GM18498 (cell line): ENCODE results near the gene CGA.
"Not testable (repeated sequence)": the region's sequence is repeated elsewhere in the genome, so short reads cannot be mapped to it uniquely, and the experiment has no call there.

ENCODE experiments used
- ATAC-seq: cut with Tn5 transposase; IDR thresholded peaks from one replicate; pipeline ENCODE4 v1.9.1; 2021; ENCODE audit warnings: mild to moderate bottlenecking, moderate library complexity; ENCODE audit not compliant: unreplicated experiment

CGA gene

DNA sequence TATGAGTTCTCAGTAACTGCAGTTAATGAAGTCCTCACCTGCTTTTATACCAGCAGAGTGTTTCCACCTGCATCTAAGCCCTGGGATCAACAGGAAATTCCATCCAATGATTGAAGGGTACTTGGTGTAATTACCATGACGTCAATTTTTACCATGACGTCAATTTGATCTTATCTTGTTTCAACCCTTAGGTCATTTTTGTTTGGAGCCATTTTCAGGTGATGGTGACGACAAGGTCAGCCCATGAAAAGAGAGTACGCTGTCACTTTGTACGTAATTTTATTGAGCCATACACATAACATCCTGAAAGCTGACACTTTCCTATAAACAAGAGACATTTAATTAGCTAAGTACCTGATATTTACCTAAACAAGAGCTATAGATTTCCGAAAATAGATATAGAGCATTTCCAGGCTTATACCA lies at the start of gene CGA:
CGA (minus strand) TSS at position 20 of the 423 bp plus-strand sequence. CDS start 6,906 bp downstream, outside the sequence.
- no peak for ATAC-seq

DNA sequence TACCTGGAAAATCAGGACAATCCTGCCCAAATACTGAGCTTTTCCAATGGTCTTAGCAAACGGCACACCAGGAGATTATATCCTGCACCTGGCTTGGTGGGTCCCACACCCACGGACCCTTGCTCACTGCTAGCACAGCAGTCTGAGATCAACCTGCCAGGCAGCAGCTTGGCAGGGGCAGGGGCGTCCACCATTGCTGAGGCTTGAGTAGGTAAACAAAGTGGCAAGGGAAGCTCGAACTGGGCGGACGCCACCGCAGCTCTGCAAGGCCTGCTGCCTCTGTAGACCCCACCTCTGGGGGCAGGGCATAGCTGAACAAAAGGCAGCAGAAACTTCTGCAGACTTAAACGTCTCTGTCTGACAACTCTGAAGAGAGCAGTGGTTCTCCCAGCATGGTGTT lies 45.0 kb upstream of the CGA start:
- not testable (repeated sequence) for ATAC-seq

GRCh38 chr6:87139236-87139635 lies 44.3 kb upstream of the CGA start:
- ATAC-seq: peak; percentile 66

DNA sequence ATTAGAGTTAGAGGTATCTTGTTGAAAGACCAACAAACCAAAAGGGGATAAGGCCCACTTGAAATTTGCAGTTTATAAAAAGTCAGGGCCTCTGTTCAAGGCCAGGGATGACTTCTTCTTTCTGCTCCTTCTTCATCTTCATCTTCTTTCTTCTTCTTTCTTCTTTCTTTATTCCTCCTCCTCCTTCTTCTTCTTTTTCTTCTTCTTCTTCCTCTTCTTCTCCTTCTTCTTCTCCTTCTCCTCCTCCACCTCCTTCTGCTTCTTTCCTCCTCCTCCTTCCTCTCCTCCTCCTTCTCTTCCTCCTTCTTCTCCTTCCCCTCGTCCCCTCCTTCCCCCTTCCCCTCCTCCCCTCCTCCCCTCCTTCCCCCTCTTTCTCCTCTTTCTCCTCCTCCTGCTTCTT lies 42.1 kb upstream of the CGA start:
- ATAC-seq: no peak

- ATAC-seq: no peak
Measured at GRCh38 chr6:87127737-87128136, 32.8 kb upstream of the CGA start.

GRCh38 chr6:87126501-87126900 lies 31.6 kb upstream of the CGA start:
- no peak for ATAC-seq

- no peak for ATAC-seq
Measured at GRCh38 chr6:87124074-87124473, 29.2 kb upstream of the CGA start.

DNA sequence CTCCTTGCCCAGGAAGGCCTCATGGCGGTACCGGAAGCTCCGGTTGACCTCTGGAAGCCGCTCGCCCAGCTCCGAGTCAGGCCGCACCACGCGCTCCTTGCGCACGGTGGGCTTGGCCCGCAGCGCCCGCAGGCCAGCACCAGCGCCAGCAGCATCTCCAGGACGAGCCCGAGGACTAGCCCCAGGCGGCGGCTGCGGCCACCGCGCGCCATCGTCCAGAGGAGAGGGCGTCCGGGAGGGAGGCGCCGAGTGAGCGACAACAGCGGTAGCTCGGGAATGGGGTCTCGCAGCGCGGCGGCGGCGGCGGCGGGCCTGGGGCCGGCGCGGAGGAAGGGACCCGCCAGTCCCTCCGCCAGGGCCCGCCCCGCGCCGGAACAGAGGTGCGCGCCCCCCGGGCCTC lies 27.6 kb upstream of the CGA start:
- no peak for ATAC-seq

- no peak for ATAC-seq
Measured at GRCh38 chr6:87118054-87118453, 23.1 kb upstream of the CGA start.

GRCh38 chr6:87116922-87117321 lies 22.0 kb upstream of the CGA start:
- no peak for ATAC-seq

DNA sequence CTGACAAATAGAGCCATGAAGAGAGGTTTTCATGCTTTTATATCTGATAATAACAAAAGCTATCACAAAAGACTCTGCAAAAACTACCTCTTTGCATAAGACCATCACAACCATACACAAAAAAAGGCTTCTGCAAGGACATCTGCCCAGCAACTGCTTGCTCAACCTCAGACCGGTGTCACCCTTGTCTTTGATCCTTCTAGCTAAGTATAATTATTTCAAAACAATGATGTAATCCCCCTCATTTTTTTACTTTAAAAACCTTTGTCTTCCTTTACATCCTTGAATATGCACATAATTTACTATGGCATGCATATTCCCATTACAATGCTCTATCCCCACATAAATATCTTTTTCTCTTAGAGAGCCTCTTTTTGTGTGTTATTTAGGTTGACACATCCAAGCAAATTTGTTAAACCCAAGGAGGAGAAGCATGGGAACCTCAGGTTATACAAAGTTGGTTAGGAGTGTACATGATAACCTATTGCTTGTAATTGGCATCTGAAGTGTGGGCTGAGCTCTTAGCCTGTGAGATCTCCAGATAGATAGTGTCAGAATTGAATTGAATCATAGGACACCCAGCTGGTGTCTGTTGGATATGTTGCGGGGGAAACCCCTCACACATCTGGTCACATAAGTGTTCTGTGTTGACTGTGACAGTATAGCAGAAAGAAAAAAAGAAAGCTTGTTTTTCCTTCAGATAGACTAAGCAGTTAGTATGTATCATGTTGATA lies 20.7 kb upstream of the CGA start:
- ATAC-seq: peak; percentile 83

DNA sequence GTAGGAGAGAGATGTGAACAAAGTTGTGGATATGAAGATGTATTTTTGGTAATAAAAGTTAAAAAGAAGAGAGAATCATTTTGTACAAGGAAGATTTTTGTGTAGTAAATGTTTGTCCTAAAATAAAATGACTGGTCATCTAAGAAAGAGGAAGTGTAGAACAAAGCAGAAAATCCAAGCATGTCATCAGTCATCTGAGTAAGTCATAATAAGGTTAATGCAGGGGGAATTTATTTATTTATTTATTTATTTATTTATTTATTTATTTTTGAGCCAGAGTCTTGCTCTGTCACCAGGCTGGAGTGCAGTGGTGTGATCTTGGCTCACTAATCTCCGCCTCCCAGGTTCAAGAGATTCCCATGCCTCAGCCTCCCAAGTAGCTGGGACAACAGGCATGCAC lies 15.7 kb upstream of the CGA start:
- no peak for ATAC-seq

DNA sequence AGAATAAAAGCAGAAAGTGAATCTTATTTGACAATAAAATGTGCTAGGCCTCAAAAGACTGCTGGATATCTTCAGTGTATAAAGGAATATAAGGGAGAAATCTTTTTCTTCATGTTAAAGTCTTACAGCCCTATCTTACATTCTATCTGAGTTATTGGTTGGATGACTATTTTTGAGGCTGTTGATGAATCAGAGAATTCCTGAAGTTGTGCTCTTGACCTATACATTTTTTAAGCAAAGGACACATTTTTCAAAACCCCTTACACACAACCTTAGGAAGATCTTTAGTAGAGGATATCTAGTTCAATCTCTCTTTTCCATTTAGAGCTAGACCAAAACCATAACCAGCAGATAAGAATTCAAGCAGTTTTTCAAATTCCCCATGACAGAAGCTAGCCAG lies 10.9 kb upstream of the CGA start:
- ATAC-seq: no peak

GRCh38 chr6:87104667-87105066 lies 9.8 kb upstream of the CGA start:
- ATAC-seq: no peak

- ATAC-seq: no peak
Measured at GRCh38 chr6:87103977-87104601, 9.2 kb upstream of the CGA start.

DNA sequence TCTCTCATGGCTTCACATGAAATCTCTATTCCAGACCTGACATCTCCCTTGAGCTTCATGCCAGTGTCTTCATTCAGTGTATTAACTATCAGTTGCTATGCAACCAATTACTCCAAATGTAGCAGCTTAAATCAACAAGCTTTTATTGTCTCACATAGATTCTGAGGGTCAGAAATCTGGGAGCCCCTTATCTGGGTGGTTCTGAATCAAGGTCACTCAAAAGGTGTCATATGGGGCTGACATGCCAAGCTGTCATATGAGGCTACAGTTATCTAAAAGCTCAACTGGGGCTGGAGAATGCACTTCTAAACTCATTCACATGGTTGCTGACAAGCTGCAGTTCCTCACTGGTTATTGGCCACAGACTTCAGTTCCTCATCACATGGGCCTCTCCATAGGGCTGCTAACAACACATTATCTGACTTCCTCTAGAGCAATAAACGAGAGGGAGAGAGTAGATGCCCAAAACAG lies 7.3 kb upstream of the CGA start:
- ATAC-seq: no peak

DNA sequence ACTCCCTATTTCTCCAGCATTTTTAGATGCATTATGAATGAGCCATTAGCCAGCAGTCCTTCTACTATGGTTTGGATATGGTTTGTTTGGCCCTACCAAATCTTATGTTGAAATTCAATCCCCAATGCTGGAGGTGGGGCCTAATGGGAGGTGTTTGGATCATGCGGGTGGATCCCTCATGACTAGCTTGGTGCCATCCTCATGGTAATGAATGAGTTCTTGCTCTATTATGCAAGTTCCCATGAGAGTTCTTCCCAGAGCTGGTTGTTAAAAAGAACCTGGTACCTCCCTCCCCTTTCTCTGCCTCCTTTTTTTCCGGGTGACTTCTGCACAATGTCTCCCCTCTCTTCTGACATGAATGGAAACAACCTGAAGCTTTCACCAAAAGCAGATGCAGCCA lies 6.2 kb upstream of the CGA start:
- ATAC-seq: no peak

DNA sequence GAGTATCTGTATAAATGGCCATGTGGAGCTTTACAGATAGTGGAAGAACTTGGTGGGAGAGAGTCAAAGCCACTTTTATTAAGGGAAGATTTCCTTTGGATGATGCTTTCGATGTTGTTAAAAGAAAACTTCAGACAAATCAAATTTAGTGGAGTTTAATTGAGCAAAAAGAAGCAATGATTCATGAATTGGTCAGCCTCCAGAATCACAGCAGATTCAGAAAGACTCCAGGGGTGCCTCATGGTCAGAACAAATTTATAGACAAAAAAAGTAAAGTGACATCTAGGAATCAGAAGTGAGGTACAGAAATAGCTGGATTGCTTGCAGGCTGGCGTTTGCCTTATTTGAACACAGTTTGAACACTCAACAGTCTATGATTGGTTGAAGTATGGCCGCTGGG lies 5.3 kb upstream of the CGA start:
- no peak for ATAC-seq

GRCh38 chr6:87099472-87099871 lies 4.6 kb upstream of the CGA start:
- ATAC-seq: peak; percentile 86

DNA sequence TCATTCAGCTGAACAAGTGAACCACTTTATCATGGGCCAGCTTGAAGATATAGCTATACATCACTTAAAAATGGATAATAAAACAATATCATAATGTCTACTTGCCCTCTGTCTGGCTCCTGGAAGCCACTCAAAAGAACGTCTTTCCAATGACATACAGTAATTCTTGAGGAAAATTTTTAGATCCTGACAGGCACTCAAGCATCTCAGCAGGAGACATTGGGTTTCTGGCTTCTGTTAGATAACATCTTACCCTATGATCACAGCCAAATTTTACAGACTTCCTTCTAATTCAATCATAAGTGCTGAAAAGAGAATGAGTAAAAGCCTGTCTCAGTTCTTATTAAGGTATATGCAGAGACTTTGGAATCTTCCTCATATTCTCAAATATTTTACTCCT lies 330 bp downstream of the CGA start:
- ATAC-seq: no peak

DNA sequence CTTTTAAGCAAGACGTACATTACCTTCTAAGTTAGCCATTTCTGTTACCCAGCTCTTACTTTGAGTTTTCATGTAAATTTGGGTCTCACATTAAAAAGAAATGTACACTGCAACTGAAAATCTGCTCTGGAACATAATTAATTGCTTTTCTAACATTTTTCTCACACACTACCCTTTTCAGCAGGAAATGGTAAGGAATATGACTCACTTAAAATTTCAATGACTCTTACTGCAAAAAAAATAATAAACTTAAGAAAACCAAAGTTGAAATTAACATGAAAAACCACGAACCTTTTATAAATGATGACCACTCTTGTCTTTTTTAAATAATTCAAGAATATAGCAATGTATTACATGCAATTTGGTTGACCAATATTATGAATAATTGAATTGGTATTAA lies 1.3 kb downstream of the CGA start:
- ATAC-seq: no peak

DNA sequence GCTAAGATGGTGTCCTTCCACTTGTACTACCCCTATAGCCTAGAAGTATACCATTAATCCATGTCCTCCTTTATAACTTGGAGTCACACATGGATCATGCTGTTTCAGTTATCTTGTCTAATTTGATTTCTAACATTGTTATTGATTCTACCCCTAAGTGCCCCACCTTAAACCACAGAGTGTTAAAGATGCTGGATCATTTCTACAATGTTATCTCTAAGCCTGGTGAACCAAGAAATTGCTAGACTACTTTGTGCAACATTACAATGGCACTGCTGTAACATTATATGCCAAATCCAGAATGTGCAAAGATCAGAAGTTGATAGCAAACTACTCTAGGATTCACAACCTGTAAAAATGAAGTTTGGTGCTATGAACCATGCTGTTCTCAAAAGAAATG lies 1.7 kb downstream of the CGA start:
- no peak for ATAC-seq

DNA sequence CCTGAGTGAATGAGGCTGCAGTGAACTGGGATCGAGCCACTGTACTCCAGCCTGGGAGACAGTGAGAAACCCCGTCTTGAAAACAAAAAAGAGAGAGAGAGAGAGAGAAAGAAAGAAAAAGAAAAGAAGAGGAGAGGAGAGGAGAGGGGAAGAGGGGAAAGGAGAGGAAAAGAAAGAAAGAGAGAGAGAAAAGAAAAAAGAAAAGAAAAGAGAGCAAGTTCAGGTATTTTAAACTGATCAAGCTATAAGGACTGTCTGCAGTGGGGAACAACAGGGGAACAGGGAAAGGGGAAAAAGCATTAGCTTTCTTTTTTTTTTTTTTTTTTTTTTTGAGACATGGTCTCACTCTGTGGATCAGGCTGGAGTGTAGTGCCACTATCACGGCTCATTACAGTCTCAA lies 2.5 kb downstream of the CGA start:
- ATAC-seq: no peak
